GM12801 (cell line): ENCODE measurements around the gene DPYD.

Source experiments
- CTCF ChIP-seq: IDR thresholded peaks from one replicate; pipeline ENCODE4 v1.5.1; 2011; ENCODE audit warnings: control low read depth; ENCODE audit not compliant: insufficient read length; ENCODE audit errors: extremely low read depth

Gene DPYD

GRCh38 chr1:97089173-97089572 is 831.7 kb downstream of the DPYD start:
- no peak for TF ChIP-seq CTCF

GRCh38 chr1:97088391-97088790 is 832.4 kb downstream of the DPYD start:
- no peak for TF ChIP-seq CTCF

- TF ChIP-seq CTCF, result no peak
Observed at GRCh38 chr1:97084546-97084945, 836.3 kb downstream of the DPYD start.

- TF ChIP-seq CTCF, result no peak
Observed at GRCh38 chr1:97082160-97082848, 838.5 kb downstream of the DPYD start.

GRCh38 chr1:97078872-97079271 is 842.0 kb downstream of the DPYD start:
- no peak for TF ChIP-seq CTCF

GRCh38 chr1:97077221-97077620 is 843.6 kb downstream of the DPYD start:
- TF ChIP-seq CTCF, result no peak

GRCh38 chr1:97074771-97075170 is 846.1 kb downstream of the DPYD start:
- TF ChIP-seq CTCF, result no peak

GRCh38 chr1:97073936-97074335 is 846.9 kb downstream of the DPYD start:
- TF ChIP-seq CTCF, result no peak
